Measurements from ENCODE around the gene EMC6. TPM values are rescaled to one million over a fixed set of nuclear protein-coding genes. Genes with fewer than 3 reads are reported as not detected.
A peak's percentile ranks its signal among the peaks of the same experiment; 100 is the strongest.

Gene EMC6
- total RNA-seq, 1 donor from 2014 or later: 33.1 TPM

DNA sequence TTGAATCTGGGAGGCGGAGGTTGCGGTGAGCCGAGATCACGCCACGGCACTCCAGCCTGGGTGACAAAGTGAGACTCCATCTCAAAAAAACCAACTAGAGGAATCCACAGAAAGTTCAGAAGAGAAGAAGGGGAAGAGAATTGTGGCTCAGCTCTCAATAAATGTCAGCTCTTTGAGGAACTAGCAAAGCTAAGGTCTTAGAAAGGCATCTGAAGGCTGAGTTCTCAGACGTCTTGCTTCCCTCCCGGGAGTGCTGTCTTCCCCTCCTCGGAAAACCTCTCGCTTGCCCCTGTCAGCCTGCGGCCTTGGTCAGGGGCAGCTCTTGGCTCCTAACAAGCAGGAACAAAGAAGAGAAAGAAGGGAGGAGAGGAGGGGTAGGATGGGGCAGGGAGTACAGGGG is 37.8 kb upstream of the EMC6 start:
- no peak overlapping the region for H3K4me3 Mint-ChIP-seq
- peaks cover 9% of the 10 kb centered on the region for H3K4me1 Mint-ChIP-seq
- no peak for DNase-seq (ENCODE audit: low spot score in 2 of 2, unreplicated experiment in 2 of 2)
- no peaks in the 10 kb centered on the region for H3K27me3 Mint-ChIP-seq (ENCODE audit: low read depth)
- TF ChIP-seq, protein P1, sequence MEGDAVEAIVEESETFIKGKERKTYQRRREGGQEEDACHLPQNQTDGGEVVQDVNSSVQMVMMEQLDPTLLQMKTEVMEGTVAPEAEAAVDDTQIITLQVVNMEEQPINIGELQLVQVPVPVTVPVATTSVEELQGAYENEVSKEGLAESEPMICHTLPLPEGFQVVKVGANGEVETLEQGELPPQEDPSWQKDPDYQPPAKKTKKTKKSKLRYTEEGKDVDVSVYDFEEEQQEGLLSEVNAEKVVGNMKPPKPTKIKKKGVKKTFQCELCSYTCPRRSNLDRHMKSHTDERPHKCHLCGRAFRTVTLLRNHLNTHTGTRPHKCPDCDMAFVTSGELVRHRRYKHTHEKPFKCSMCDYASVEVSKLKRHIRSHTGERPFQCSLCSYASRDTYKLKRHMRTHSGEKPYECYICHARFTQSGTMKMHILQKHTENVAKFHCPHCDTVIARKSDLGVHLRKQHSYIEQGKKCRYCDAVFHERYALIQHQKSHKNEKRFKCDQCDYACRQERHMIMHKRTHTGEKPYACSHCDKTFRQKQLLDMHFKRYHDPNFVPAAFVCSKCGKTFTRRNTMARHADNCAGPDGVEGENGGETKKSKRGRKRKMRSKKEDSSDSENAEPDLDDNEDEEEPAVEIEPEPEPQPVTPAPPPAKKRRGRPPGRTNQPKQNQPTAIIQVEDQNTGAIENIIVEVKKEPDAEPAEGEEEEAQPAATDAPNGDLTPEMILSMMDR (IDR thresholded peaks at IDR 0.05; ENCODE audit: unreplicated experiment): no peak
- H3K36me3 Mint-ChIP-seq: peaks cover 29% of the 10 kb centered on the region
- H3K9me3 Mint-ChIP-seq: no peaks in the 10 kb centered on the region
- H3K27ac Mint-ChIP-seq: no peak overlapping the region

DNA sequence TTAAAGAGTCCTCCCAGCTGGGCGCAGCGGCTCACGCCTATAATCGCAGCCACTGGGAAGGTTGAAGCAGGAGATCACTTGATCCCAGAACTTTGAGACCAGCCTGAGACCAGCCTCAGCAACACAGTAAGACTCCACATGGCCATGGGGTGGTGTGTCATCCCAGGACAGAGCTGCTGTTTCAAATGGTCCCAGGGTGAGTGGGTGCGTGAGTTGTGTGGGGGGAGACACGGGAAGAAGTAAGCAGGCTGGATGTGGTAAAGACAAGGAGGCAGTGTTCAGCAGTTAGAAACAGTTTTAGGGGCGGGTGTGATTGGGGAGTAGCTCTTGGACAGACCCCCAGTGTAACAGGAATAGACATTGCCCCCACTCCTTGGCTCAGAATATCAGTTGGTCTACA is 36.3 kb upstream of the EMC6 start:
- no peaks in the 10 kb centered on the region for H3K27me3 Mint-ChIP-seq (ENCODE audit: low read depth)
- H3K27ac Mint-ChIP-seq: no peak overlapping the region
- TF ChIP-seq, protein P1 (IDR thresholded peaks at IDR 0.05; ENCODE audit: unreplicated experiment): no peak
- no peak for DNase-seq (ENCODE audit: low spot score in 2 of 2, unreplicated experiment in 2 of 2)
- H3K9me3 Mint-ChIP-seq: no peaks in the 10 kb centered on the region
- peaks cover 19% of the 10 kb centered on the region for H3K36me3 Mint-ChIP-seq
- peaks cover 12% of the 10 kb centered on the region for H3K4me1 Mint-ChIP-seq
- no peak overlapping the region for H3K4me3 Mint-ChIP-seq

DNA sequence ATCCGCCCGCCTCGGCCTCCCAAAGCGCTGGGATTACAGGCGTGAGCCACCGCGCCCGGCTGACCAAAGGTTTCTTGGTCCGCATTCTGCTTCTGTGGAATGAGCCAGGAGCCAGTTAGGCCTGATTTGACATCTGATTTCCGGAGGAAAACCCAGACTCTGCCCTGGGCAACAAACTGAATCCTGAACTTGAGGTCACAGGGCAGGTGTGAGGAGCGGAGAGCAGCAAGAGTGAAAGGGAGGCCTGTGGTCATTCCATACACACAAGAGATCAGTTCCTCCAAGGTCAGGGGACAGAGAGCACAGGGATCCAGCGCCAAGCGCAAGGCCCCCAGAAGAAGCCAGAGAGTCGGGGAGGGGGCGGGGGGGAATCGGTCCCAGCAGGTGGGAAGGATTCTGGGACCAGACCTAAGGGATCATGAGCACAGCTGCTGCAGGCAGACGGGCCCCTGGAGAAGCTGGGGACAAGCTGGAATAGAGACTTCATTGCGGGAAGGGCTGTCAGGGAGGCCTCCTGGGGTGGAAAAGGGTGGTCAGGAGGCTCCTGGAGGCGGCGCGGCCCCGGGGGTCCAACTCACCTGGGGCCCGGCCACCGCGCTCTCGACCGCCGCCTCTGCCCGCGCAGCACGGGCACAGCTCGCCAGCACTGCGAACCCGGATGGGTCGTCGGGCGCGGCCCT is 33.0 kb upstream of the EMC6 start:
- DNase-seq (ENCODE audit: low spot score in 2 of 2, unreplicated experiment in 2 of 2): no peak
- Mint-ChIP-seq H3K27ac (peak overlapping the region; percentile 84), H3K4me3 (peak overlapping the region; percentile 99), H3K36me3 (peaks cover 6% of the 10 kb centered on the region), H3K9me3 (no peaks in the 10 kb centered on the region), H3K27me3 (ENCODE audit: low read depth) (no peaks in the 10 kb centered on the region), H3K4me1 (peaks cover 17% of the 10 kb centered on the region)
- TF ChIP-seq, protein P1 (IDR thresholded peaks at IDR 0.05; ENCODE audit: unreplicated experiment): no peak

DNA sequence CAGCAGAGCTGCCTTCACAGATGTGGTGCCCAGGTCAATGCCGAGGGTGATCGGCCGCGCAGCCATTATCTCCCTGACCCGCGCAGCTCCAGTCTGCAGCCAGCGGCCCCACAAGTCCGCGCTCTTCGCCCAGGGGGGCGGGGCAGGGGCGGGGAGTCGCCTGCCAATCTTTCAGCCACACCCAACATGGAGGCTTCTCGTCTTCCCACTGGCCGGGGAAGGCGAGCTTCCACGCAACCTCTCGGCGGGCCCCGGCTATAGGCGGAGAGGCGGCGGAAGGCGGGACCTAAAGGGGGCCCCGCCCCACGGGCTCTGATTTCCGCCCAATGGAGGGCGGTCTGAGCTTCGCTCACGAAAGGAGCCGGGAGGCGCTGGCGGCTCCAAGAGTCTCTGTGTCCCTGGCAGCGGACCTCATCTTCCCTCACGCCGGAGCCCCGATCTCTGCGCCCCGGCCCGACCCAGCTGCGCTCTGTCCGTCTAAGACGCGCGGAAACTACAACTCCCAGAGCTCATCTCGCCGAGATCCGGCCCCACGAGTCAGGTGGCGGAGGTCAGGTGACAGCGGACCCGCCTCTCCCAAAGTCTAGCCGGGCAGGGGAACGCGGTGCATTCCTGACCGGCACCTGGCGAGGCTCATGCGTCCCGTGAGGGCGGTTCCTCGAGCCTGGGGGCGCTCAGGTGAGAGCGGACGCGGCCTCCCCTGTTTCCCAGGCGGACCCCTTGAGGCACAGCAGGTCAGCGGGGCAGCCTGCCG is 32.3 kb upstream of the EMC6 start, which contains the start of the genes CTNS and SHPK:
Gene CTNS, plus strand, starts transcription at position 607 of the 754 bp plus-strand sequence. CDS start 3,447 bp downstream, outside the sequence.
Gene SHPK, minus strand, starts transcription at position 97 of the 754 bp plus-strand sequence. Its CDS starts 31 bp downstream, at position 66.
- Mint-ChIP-seq H3K9me3 (no peaks in the 10 kb centered on the region), H3K4me1 (peaks cover 17% of the 10 kb centered on the region), H3K27me3 (ENCODE audit: low read depth) (no peaks in the 10 kb centered on the region), H3K36me3 (peaks cover 6% of the 10 kb centered on the region), H3K27ac (peak within 1 kb of the TSS; percentile 99), H3K4me3 (peak within 1 kb of the TSS; percentile 99)
- TF ChIP-seq, protein P1 (IDR thresholded peaks at IDR 0.05; ENCODE audit: unreplicated experiment): no peak
- peak; percentile 92 to 96 for DNase-seq (ENCODE audit: low spot score in 2 of 2, unreplicated experiment in 2 of 2)

DNA sequence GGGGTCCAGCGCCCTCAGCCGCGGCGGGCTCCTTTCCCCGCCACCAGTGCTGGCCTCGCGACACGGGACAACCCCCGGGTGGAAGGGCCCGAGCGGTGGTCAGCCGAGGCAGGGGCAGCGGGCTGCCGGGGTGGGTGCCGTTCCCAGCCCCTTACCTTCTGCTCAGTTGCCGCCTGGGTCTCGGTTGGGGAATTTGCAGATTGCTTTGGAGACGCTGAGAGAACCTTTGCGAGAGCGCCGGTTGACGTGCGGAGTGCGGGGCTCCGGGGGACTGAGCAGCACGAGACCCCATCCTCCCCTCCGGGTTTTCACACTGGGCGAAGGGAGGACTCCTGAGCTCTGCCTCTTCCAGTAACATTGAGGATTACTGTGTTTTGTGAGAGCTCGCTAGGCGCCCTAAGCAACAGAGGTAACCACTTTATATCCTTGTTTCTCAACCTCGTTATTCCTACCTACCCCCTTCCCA is 31.7 kb upstream of the EMC6 start:
- no peaks in the 10 kb centered on the region for H3K27me3 Mint-ChIP-seq (ENCODE audit: low read depth)
- H3K4me1 Mint-ChIP-seq: peaks cover 17% of the 10 kb centered on the region
- TF ChIP-seq, protein P1 (IDR thresholded peaks at IDR 0.05; ENCODE audit: unreplicated experiment): no peak
- peak overlapping the region; percentile 57 for H3K27ac Mint-ChIP-seq
- DNase-seq (ENCODE audit: low spot score in 2 of 2, unreplicated experiment in 2 of 2): no peak
- H3K4me3 Mint-ChIP-seq: peak overlapping the region; percentile 99
- no peaks in the 10 kb centered on the region for H3K9me3 Mint-ChIP-seq
- H3K36me3 Mint-ChIP-seq: peaks cover 6% of the 10 kb centered on the region

All from mesothelial cell of epicardium (in vitro differentiated cells).